Stomach smooth muscle (tissue), 2 donors: Measurements from ENCODE around the gene PCNX3.

Experiments
- H3K27ac ChIP-seq: one replicate; pipeline ENCODE4 v1.7.0; 2013; ENCODE audit warnings: mild to moderate bottlenecking, low read length, inconsistent platforms
- H3K27me3 ChIP-seq, 2 donors: one replicate each; pipeline ENCODE4 v1.7.0; 2013; ENCODE audit warnings: low read length in 2 of 2; ENCODE audit not compliant: insufficient read depth in 2 of 2, control insufficient read depth in 1 of 2
- H3K36me3 ChIP-seq, 2 donors: one replicate each; pipeline ENCODE4 v1.7.0; 2013; ENCODE audit warnings: low read length in 2 of 2; ENCODE audit not compliant: control insufficient read depth in 2 of 2, insufficient read depth in 2 of 2
- H3K4me1 ChIP-seq: one replicate; pipeline ENCODE4 v1.7.0; 2013; ENCODE audit warnings: low read length; ENCODE audit not compliant: control insufficient read depth, insufficient read depth
- H3K4me3 ChIP-seq, 2 donors: one replicate each; pipeline ENCODE4 v1.7.0; 2013; ENCODE audit warnings: low read length in 2 of 2
- H3K9ac ChIP-seq, 2 donors: one replicate each; pipeline ENCODE4 v1.7.0; 2013; ENCODE audit warnings: low read length in 2 of 2, mild to moderate bottlenecking in 1 of 2
- H3K9me3 ChIP-seq, 2 donors: one replicate each; pipeline ENCODE4 v1.7.0; 2013; ENCODE audit warnings: low read length in 2 of 2; ENCODE audit not compliant: control insufficient read depth in 2 of 2
- donor health status: healthy.
- donor health status: Pancreatic carcinoma.

The PCNX3 gene

GRCh38 chr11:65615229-65615949, at the start of gene PCNX3:
Gene PCNX3, plus strand, starts transcription at chr11:65615776. Its CDS starts 536 bp downstream, at chr11:65616312.
- peak within 1 kb of the TSS; percentile 87 for H3K27ac ChIP-seq
- H3K9ac ChIP-seq = peak within 1 kb of the TSS; percentile 78 to 89
- peak within 1 kb of the TSS; percentile 85 to 96 for H3K4me3 ChIP-seq
- no peaks in the 10 kb centered on the region for H3K9me3 ChIP-seq
- H3K36me3 ChIP-seq = peaks cover 19 to 30% of the 10 kb centered on the region in 2 donors
- peaks cover 54% of the 10 kb centered on the region for H3K4me1 ChIP-seq
- H3K27me3 ChIP-seq = no peaks in the 10 kb centered on the region

- peak overlapping the region; percentile 86 to 95 for H3K9ac ChIP-seq
- no peaks in the 10 kb centered on the region for H3K9me3 ChIP-seq
- H3K27me3 ChIP-seq = no peaks in the 10 kb centered on the region
- peaks cover 58% of the 10 kb centered on the region for H3K4me1 ChIP-seq
- peak overlapping the region; percentile 96 for H3K4me3 ChIP-seq
- peak overlapping the region; percentile 92 for H3K27ac ChIP-seq
- H3K36me3 ChIP-seq = peaks cover 5 to 7% of the 10 kb centered on the region in 2 donors
Observed at GRCh38 chr11:65569164-65569972, 46.2 kb upstream of the PCNX3 start.

GRCh38 chr11:65569973-65570918, 45.3 kb upstream of the PCNX3 start, which contains the start of gene ZNRD2:
Gene ZNRD2, plus strand, starts transcription at chr11:65570477. Its CDS starts 15 bp downstream, at chr11:65570492.
- peak within 1 kb of the TSS; percentile 92 for H3K27ac ChIP-seq
- H3K4me1 ChIP-seq = peaks cover 65% of the 10 kb centered on the region
- H3K36me3 ChIP-seq = peaks cover 5 to 7% of the 10 kb centered on the region in 2 donors
- H3K27me3 ChIP-seq = no peaks in the 10 kb centered on the region
- H3K9me3 ChIP-seq = no peaks in the 10 kb centered on the region
- H3K4me3 ChIP-seq = peak within 1 kb of the TSS; percentile 96
- H3K9ac ChIP-seq = peak within 1 kb of the TSS; percentile 86 to 95

- H3K4me1 ChIP-seq = peaks cover 70% of the 10 kb centered on the region
- peaks cover 5 to 7% of the 10 kb centered on the region in 2 donors for H3K36me3 ChIP-seq
- H3K27me3 ChIP-seq = no peaks in the 10 kb centered on the region
- H3K27ac ChIP-seq = peak overlapping the region; percentile 92
- H3K9ac ChIP-seq = peak overlapping the region; percentile 86 to 95
- no peaks in the 10 kb centered on the region for H3K9me3 ChIP-seq
- peak overlapping the region; percentile 96 for H3K4me3 ChIP-seq
Observed at GRCh38 chr11:65571420-65571819, 44.2 kb upstream of the PCNX3 start.

- Histone ChIP-seq H3K27ac (peak overlapping the region; percentile 92), H3K9ac (peak overlapping the region; percentile 52 to 58), H3K9me3 (no peaks in the 10 kb centered on the region), H3K36me3 (peaks cover 4 to 5% of the 10 kb centered on the region in 2 donors), H3K4me3 (peak overlapping the region; percentile 96), H3K27me3 (no peaks in the 10 kb centered on the region), H3K4me1 (peaks cover 73% of the 10 kb centered on the region)
Observed at GRCh38 chr11:65571940-65572339, 43.6 kb upstream of the PCNX3 start.

- Histone ChIP-seq H3K9ac (peak within 1 kb of the TSS; percentile 68), H3K36me3 (peaks cover 4 to 5% of the 10 kb centered on the region in 2 donors), H3K4me3 (peak within 1 kb of the TSS; percentile 96), H3K27ac (peak within 1 kb of the TSS; percentile 92), H3K27me3 (no peaks in the 10 kb centered on the region), H3K9me3 (no peaks in the 10 kb centered on the region), H3K4me1 (peaks cover 78% of the 10 kb centered on the region)
Observed at GRCh38 chr11:65572356-65573051, 43.1 kb upstream of the PCNX3 start, which contains the start of gene FAM89B. Gene FAM89B, plus strand, starts transcription at chr11:65572538. Its CDS starts 132 bp downstream, at chr11:65572670.

GRCh38 chr11:65573391-65574079, 42.0 kb upstream of the PCNX3 start:
- Histone ChIP-seq H3K4me1 (peaks cover 79% of the 10 kb centered on the region), H3K9me3 (no peaks in the 10 kb centered on the region), H3K27me3 (no peaks in the 10 kb centered on the region), H3K27ac (peak overlapping the region; percentile 80), H3K9ac (peak overlapping the region; percentile 68), H3K4me3 (peak overlapping the region; percentile 91 to 96), H3K36me3 (peaks cover 4 to 8% of the 10 kb centered on the region in 2 donors)

- Histone ChIP-seq H3K27ac (peak overlapping the region; percentile 84), H3K4me1 (peaks cover 79% of the 10 kb centered on the region), H3K4me3 (peak overlapping the region; percentile 91 to 96), H3K9me3 (no peaks in the 10 kb centered on the region), H3K36me3 (peaks cover 8 to 11% of the 10 kb centered on the region in 2 donors), H3K9ac (peak overlapping the region; percentile 62 to 68), H3K27me3 (no peaks in the 10 kb centered on the region)
Observed at GRCh38 chr11:65574109-65574810, 41.3 kb upstream of the PCNX3 start.
